Suprapubic skin (tissue), 4 donors: Measurements from ENCODE around the gene BNC2. TPM values are rescaled to one million over a fixed set of nuclear protein-coding genes. Genes with fewer than 3 reads are reported as not detected.

Source experiments
- DNase-seq, 2 donors: peaks; one replicate each; pipeline ENCODE4 v3.0.0-alpha.2; 2019; ENCODE audit warnings: low spot score in 2 of 2
- H3K27ac ChIP-seq: fragments of 200-600 bp; sonication (generic); one replicate; pipeline ENCODE4 v1.5.1; 2019
- H3K27me3 ChIP-seq: fragments of 200-600 bp; sonication (generic); one replicate; pipeline ENCODE4 v1.5.1; 2019
- H3K36me3 ChIP-seq: fragments of 200-600 bp; sonication (generic); one replicate; pipeline ENCODE4 v1.5.1; 2019
- H3K4me1 ChIP-seq: fragments of 200-600 bp; sonication (generic); one replicate; pipeline ENCODE4 v1.5.1; 2019
- H3K4me3 ChIP-seq: fragments of 200-600 bp; sonication (generic); one replicate; pipeline ENCODE4 v1.5.1; 2019; ENCODE audit warnings: mild to moderate bottlenecking
- H3K9me3 ChIP-seq: fragments of 200-600 bp; sonication (generic); one replicate; pipeline ENCODE4 v1.5.1; 2019
- CTCF ChIP-seq, 2 donors: fragments of 200-600 bp in 1 of 2; fragments of 450-650 bp in 1 of 2; sonication (generic) in 1 of 2; IDR thresholded peaks; one replicate each; pipeline ENCODE4 v1.5.1; 2016 to 2019; ENCODE audit warnings: antibody characterized with exemption in 2 of 2, mild to moderate bottlenecking in 1 of 2, moderate library complexity in 1 of 2
- EP300 ChIP-seq: sonication (generic); formaldehyde crosslinking; IDR thresholded peaks from one replicate; pipeline ENCODE4 v1.6.1; 2017; ENCODE audit warnings: antibody characterized with exemption
- POLR2A ChIP-seq, 2 donors: fragments of 450-650 bp; IDR thresholded peaks; one replicate each; pipeline ENCODE4 v1.6.1; 2017; ENCODE audit warnings: antibody characterized with exemption in 2 of 2, mild to moderate bottlenecking in 2 of 2, moderate library complexity in 2 of 2
- POLR2AphosphoS5 ChIP-seq, 3 donors: sonication (generic); formaldehyde crosslinking; IDR thresholded peaks; one replicate each; pipeline ENCODE4 v1.6.1; 2017; ENCODE audit warnings: antibody characterized with exemption in 3 of 3
- WGBS: methylation state at CpG from one replicate; pipeline ENCODE4 v1.1.5; 2018; 5-methylcytosine and 5-hydroxymethylcytosine counted together
- total RNA-seq, 4 donors: library from RNA; depleted of rRNA; stranded (reverse); fragments of >200 nt; gene quantifications; one replicate each; pipeline ENCODE4 v1.1.0, GENCODE V29; 2016

The BNC2 gene
- total RNA-seq, 4 donors from 2014 or later = 6.5 to 12.3 (median 8.9) TPM

GRCh38 chr9:16516891-16517290, 353.6 kb downstream of the BNC2 start:
- Histone ChIP-seq H3K4me3 (no peak overlapping the region), H3K36me3 (no peaks in the 10 kb centered on the region), H3K27me3 (no peaks in the 10 kb centered on the region), H3K4me1 (peaks cover 13% of the 10 kb centered on the region), H3K27ac (no peak overlapping the region), H3K9me3 (no peaks in the 10 kb centered on the region)
- no peak for DNase-seq
- TF ChIP-seq EP300 (no peak), POLR2A (IDR thresholded peaks at IDR 0.05) (no peak), POLR2AphosphoS5 (IDR thresholded peaks at IDR 0.05) (no peak), CTCF (IDR thresholded peaks at IDR 0.05) (no peak)
- 85% methylated on average over 2 of the region's 2 CpGs for WGBS

- Histone ChIP-seq H3K4me1 (peaks cover 4% of the 10 kb centered on the region), H3K36me3 (no peaks in the 10 kb centered on the region), H3K27ac (no peak overlapping the region), H3K9me3 (no peaks in the 10 kb centered on the region), H3K4me3 (no peak overlapping the region), H3K27me3 (no peaks in the 10 kb centered on the region)
- 63% methylated on average over 4 of the region's 4 CpGs for WGBS
- DNase-seq = no peak
- no peak for TF ChIP-seq POLR2A (IDR thresholded peaks at IDR 0.05)
- TF ChIP-seq EP300 = no peak
- no peak for TF ChIP-seq POLR2AphosphoS5 (IDR thresholded peaks at IDR 0.05)
These were observed 354.6 kb downstream of the BNC2 start for GRCh38 chr9:16515879-16516301.

- no peaks in the 10 kb centered on the region for H3K36me3 ChIP-seq
- no peaks in the 10 kb centered on the region for H3K27me3 ChIP-seq
- no peaks in the 10 kb centered on the region for H3K9me3 ChIP-seq
- no peak overlapping the region for H3K27ac ChIP-seq
- 66% methylated on average over 11 of the region's 12 CpGs for WGBS
- H3K4me3 ChIP-seq = no peak overlapping the region
- peaks cover 4% of the 10 kb centered on the region for H3K4me1 ChIP-seq
- TF ChIP-seq POLR2AphosphoS5 (IDR thresholded peaks at IDR 0.05) (no peak), POLR2A (IDR thresholded peaks at IDR 0.05) (no peak), CTCF (IDR thresholded peaks at IDR 0.05) (no peak), EP300 (no peak)
- no peak for DNase-seq
These were observed 355.3 kb downstream of the BNC2 start for GRCh38 chr9:16515207-16515606.

- Histone ChIP-seq H3K36me3 (no peaks in the 10 kb centered on the region), H3K27me3 (no peaks in the 10 kb centered on the region), H3K4me3 (no peak overlapping the region), H3K4me1 (peaks cover 4% of the 10 kb centered on the region), H3K27ac (no peak overlapping the region), H3K9me3 (no peaks in the 10 kb centered on the region)
- TF ChIP-seq EP300 (no peak), CTCF (IDR thresholded peaks at IDR 0.05) (no peak), POLR2A (IDR thresholded peaks at IDR 0.05) (no peak)
- WGBS = 85% methylated on average over 1 of the region's 1 CpG
- DNase-seq = no peak
These were observed 356.3 kb downstream of the BNC2 start for GRCh38 chr9:16514131-16514530.

DNA sequence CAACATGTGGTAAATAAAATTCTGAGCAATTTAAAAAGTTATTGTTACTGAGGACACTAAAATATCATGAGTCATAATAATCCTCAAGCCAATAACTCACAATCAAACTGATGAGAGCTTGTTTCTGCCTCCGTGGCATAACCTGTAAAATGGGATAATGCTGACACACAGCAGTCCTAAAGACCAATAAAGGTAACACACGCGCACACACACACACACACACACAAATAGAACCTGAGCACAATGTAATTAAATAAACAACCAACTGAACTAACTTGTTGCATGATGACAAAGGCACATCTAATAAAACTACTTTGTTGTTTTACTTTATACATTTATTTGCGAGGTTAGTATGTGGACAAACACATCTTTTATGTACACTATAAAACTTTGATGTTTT, 358.2 kb downstream of the BNC2 start:
- TF ChIP-seq POLR2A (IDR thresholded peaks at IDR 0.05) = no peak
- TF ChIP-seq CTCF (IDR thresholded peaks at IDR 0.05) = no peak
- TF ChIP-seq EP300 = no peak
- TF ChIP-seq POLR2AphosphoS5 (IDR thresholded peaks at IDR 0.05) = no peak
- no peak for DNase-seq
- H3K27me3 ChIP-seq = no peaks in the 10 kb centered on the region
- peaks cover 4% of the 10 kb centered on the region for H3K4me1 ChIP-seq
- H3K4me3 ChIP-seq = no peak overlapping the region
- no peak overlapping the region for H3K27ac ChIP-seq
- no peaks in the 10 kb centered on the region for H3K36me3 ChIP-seq
- no peaks in the 10 kb centered on the region for H3K9me3 ChIP-seq
- WGBS = 86% methylated on average over 4 of the region's 4 CpGs

DNA sequence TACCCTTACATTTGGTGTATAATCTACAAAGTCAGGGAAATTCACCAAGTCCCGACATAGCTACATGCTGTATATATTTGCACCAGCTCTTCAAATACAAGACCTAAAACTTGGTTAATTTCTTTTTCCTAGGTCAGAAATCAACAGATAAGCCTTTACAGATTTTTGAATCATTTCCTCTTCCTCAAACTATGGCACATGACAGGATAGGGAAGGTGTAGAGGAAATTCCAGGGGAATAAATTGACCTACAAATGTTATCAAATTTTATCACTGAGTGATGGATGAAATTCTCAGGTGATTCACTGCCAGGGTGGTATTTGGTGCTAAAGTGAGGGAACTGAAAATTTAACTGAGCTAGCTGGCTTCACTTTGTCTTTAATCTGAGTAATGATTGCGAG, 360.0 kb downstream of the BNC2 start:
- no peak overlapping the region for H3K4me3 ChIP-seq
- no peak for TF ChIP-seq POLR2AphosphoS5 (IDR thresholded peaks at IDR 0.05)
- TF ChIP-seq EP300 = no peak
- no peak for TF ChIP-seq POLR2A (IDR thresholded peaks at IDR 0.05)
- TF ChIP-seq CTCF (IDR thresholded peaks at IDR 0.05) = no peak
- no peaks in the 10 kb centered on the region for H3K4me1 ChIP-seq
- H3K36me3 ChIP-seq = no peaks in the 10 kb centered on the region
- no peaks in the 10 kb centered on the region for H3K9me3 ChIP-seq
- 100% methylated on average over 2 of the region's 2 CpGs for WGBS
- H3K27me3 ChIP-seq = no peaks in the 10 kb centered on the region
- no peak for DNase-seq
- H3K27ac ChIP-seq = no peak overlapping the region
